Measurements from ENCODE around the gene MYO7B. TPM values are rescaled to one million over a fixed set of nuclear protein-coding genes. Genes with fewer than 3 reads are reported as not detected.

MYO7B gene
- total RNA-seq, 4 donors from 2014 or later = 0.12 to 1.3 (median 0.42) TPM

- no peak for ATAC-seq (ENCODE audit: low FRiP score)
- DNase-seq (ENCODE audit: low spot score) = no peak
- no peak for TF ChIP-seq CTCF (IDR thresholded peaks at IDR 0.05)
Measured at GRCh38 chr2:127634066-127634617, 98.7 kb downstream of the MYO7B start.

- TF ChIP-seq CTCF (IDR thresholded peaks at IDR 0.05) = no peak
- no peak for DNase-seq (ENCODE audit: low spot score)
- no peak for ATAC-seq (ENCODE audit: low FRiP score)
Measured at GRCh38 chr2:127634626-127635379, 99.3 kb downstream of the MYO7B start.

- ATAC-seq (ENCODE audit: low FRiP score) = no peak
- TF ChIP-seq CTCF (IDR thresholded peaks at IDR 0.05) = no peak
- no peak for DNase-seq (ENCODE audit: low spot score)
Measured at GRCh38 chr2:127635380-127636237, 100.1 kb downstream of the MYO7B start.

GRCh38 chr2:127636248-127637235 lies 101.1 kb downstream of the MYO7B start:
- no peak for ATAC-seq (ENCODE audit: low FRiP score)
- no peak for TF ChIP-seq CTCF (IDR thresholded peaks at IDR 0.05)

GRCh38 chr2:127637236-127637630 lies 101.8 kb downstream of the MYO7B start:
- DNase-seq (ENCODE audit: low spot score) (no peak), ATAC-seq (ENCODE audit: low FRiP score) (no peak)
- no peak for TF ChIP-seq CTCF (IDR thresholded peaks at IDR 0.05)

More at GRCh38 chr2:127636248-127637235, 101.1 kb downstream of the MYO7B start:
- no peak for DNase-seq (ENCODE audit: low spot score)

GRCh38 chr2:127637725-127638252 lies 102.3 kb downstream of the MYO7B start:
- peak; percentile 58 for ATAC-seq (ENCODE audit: low FRiP score)
- TF ChIP-seq CTCF (IDR thresholded peaks at IDR 0.05) = no peak

More at GRCh38 chr2:127637725-127638252, 102.3 kb downstream of the MYO7B start:
- DNase-seq (ENCODE audit: low spot score) = no peak

Measured in omental fat pad (tissue), 4 donors.